IMR-90 (cell line): ENCODE measurements around the gene SIPA1L3. TPM values are rescaled to one million over a fixed set of nuclear protein-coding genes. Genes with fewer than 3 reads are reported as not detected.

Source experiments
- ATAC-seq: fragments of 200-7000 bp; cut with Tn5 transposase; 2 replicates; pipeline ENCODE4 v1.9.1; 2020; ENCODE audit warnings: low read depth, mild to moderate bottlenecking, moderate library complexity
- BruUV-seq: library from RNA; stranded (reverse); fragments of 400-500 nt; replicated peaks from 2 replicates; lab custom pipeline; 2021; lab: Mats Ljungman, UMichigan
- CTCF ChIA-PET: fragments of 300-600 bp; formaldehyde crosslinking; extraction: SDS; loops from one replicate; lab custom pipeline; 2021; ENCODE audit warnings: antibody characterized with exemption; lab: Yijun Ruan, JAX
- POLR2A ChIA-PET: fragments of 300-600 bp; sonication (Branson Sonifier 250); formaldehyde crosslinking; loops from one replicate; lab custom pipeline; 2022; ENCODE audit warnings: antibody characterized with exemption; ENCODE audit not compliant: unreplicated experiment; lab: Charles Lee
- DNase-seq: peaks from one replicate; pipeline ENCODE4 v3.0.0; 2013
- H2AFZ ChIP-seq: replicated peaks from 2 replicates; pipeline ENCODE3; 2013; ENCODE audit warnings: low read length, mild to moderate bottlenecking; ENCODE audit not compliant: poor library complexity
- H2AK5ac ChIP-seq: 2 replicates; pipeline ENCODE4 v1.6.1; 2013; ENCODE audit warnings: low read depth, low read length, inconsistent platforms
- H2AK9ac ChIP-seq: replicated peaks from 2 replicates; pipeline ENCODE3; 2013; ENCODE audit warnings: mild to moderate bottlenecking, low read depth, low read length, moderate library complexity; ENCODE audit not compliant: poor library complexity
- H2BK120ac ChIP-seq: 2 replicates; pipeline ENCODE4 v1.6.1; 2013; ENCODE audit warnings: low read depth, low read length, inconsistent platforms
- H2BK15ac ChIP-seq: 3 replicates; pipeline ENCODE4 v1.6.1; 2013; ENCODE audit warnings: low read depth, low read length, inconsistent platforms
- H2BK20ac ChIP-seq: 2 replicates; pipeline ENCODE4 v1.6.1; 2013; ENCODE audit warnings: low read depth, mild to moderate bottlenecking, inconsistent platforms, low read length, moderate library complexity
- H2BK5ac ChIP-seq: 2 replicates; pipeline ENCODE4 v1.6.1; 2013; ENCODE audit warnings: mild to moderate bottlenecking, low read depth, low read length, inconsistent platforms; ENCODE audit not compliant: poor library complexity, severe bottlenecking
- H3K14ac ChIP-seq: replicated peaks from 2 replicates; pipeline ENCODE4 v1.6.1; 2013; ENCODE audit warnings: low read depth, low read length, inconsistent platforms
- H3K18ac ChIP-seq: 2 replicates; pipeline ENCODE4 v1.6.1; 2013; ENCODE audit warnings: low read depth, low read length, control low read depth
- H3K23ac ChIP-seq: 2 replicates; pipeline ENCODE4 v1.6.1; 2013; ENCODE audit warnings: low read depth, low read length, inconsistent platforms
- H3K27ac ChIP-seq: 2 replicates; pipeline ENCODE4 v1.5.1; 2013; ENCODE audit warnings: mild to moderate bottlenecking, control low read depth, low read length; ENCODE audit not compliant: insufficient read depth
- H3K27me3 ChIP-seq: 2 replicates; pipeline ENCODE4 v1.6.1; 2013; ENCODE audit warnings: low read length; ENCODE audit not compliant: control insufficient read depth, insufficient read depth
- H3K36me3 ChIP-seq: 2 replicates; pipeline ENCODE4 v1.6.1; 2013; ENCODE audit warnings: low read length, mixed read lengths; ENCODE audit not compliant: control insufficient read depth, insufficient read depth
- H3K4ac ChIP-seq: 2 replicates; pipeline ENCODE4 v1.6.1; 2013; ENCODE audit warnings: low read depth, low read length, inconsistent platforms
- H3K4me1 ChIP-seq: 2 replicates; pipeline ENCODE4 v1.6.1; 2013; ENCODE audit warnings: low read length, mixed read lengths; ENCODE audit not compliant: control insufficient read depth, insufficient read depth
- H3K4me2 ChIP-seq: 2 replicates; pipeline ENCODE4 v1.6.1; 2013; ENCODE audit warnings: low read depth, mild to moderate bottlenecking, control low read depth, low read length, moderate library complexity
- H3K4me3 ChIP-seq: 2 replicates; pipeline ENCODE4 v1.5.1; 2013; ENCODE audit warnings: low read depth, mild to moderate bottlenecking, control low read depth, low read length, moderate library complexity; ENCODE audit not compliant: insufficient read depth
- H3K56ac ChIP-seq: 2 replicates; pipeline ENCODE4 v1.6.1; 2013; ENCODE audit warnings: low read length, inconsistent platforms; ENCODE audit not compliant: insufficient read depth; ENCODE audit errors: extremely low read depth
- H3K79me1 ChIP-seq, 2 experiments: 2 replicates each; pipeline ENCODE4 v1.6.1; 2013; ENCODE audit warnings: low read length in 2 of 2, inconsistent platforms in 1 of 2, low read depth in 1 of 2
- H3K9ac ChIP-seq: 2 replicates; pipeline ENCODE4 v1.6.1; 2013; ENCODE audit warnings: low read depth, low read length, control low read depth
- H3K9me1 ChIP-seq: 2 replicates; pipeline ENCODE4 v1.6.1; 2013; ENCODE audit warnings: low read length, inconsistent platforms; ENCODE audit not compliant: insufficient read depth
- H3K9me3 ChIP-seq: 2 replicates; pipeline ENCODE4 v1.6.1; 2013; ENCODE audit warnings: low read length; ENCODE audit not compliant: control insufficient read depth, insufficient read depth
- H4K20me1 ChIP-seq: 2 replicates; pipeline ENCODE4 v1.6.1; 2013; ENCODE audit warnings: low read length, inconsistent platforms; ENCODE audit not compliant: insufficient read depth
- H4K5ac ChIP-seq: 2 replicates; pipeline ENCODE4 v1.6.1; 2013; ENCODE audit warnings: mild to moderate bottlenecking, low read depth, low read length, control low read depth
- H4K8ac ChIP-seq, 2 experiments: 2 replicates each; pipeline ENCODE4 v1.6.1; 2013; ENCODE audit warnings: low read depth in 2 of 2, low read length in 2 of 2, control low read depth in 1 of 2, inconsistent platforms in 1 of 2
- H4K91ac ChIP-seq: 2 replicates; pipeline ENCODE4 v1.6.1; 2013; ENCODE audit warnings: low read depth, low read length, inconsistent platforms; ENCODE audit not compliant: insufficient read depth
- BHLHE40 ChIP-seq: fragments of 150-350 bp; IDR thresholded peaks from 2 replicates; pipeline ENCODE4 v1.6.1; 2016; ENCODE audit warnings: mild to moderate bottlenecking, low read depth, low read length
- CEBPB ChIP-seq: IDR thresholded peaks from 2 replicates; pipeline ENCODE4 v1.6.1; 2012; ENCODE audit warnings: low read depth, low read length, improper control_type of control experiment
- CHD1 ChIP-seq: IDR thresholded peaks from 2 replicates; pipeline ENCODE4 v1.6.1; 2012; ENCODE audit warnings: low read depth, low read length, improper control_type of control experiment
- FOS ChIP-seq: fragments of 150-350 bp; IDR thresholded peaks from 2 replicates; pipeline ENCODE4 v1.6.1; 2016; ENCODE audit warnings: low read depth, low read length
- MAFK ChIP-seq: IDR thresholded peaks from 2 replicates; pipeline ENCODE4 v1.6.1; 2012; ENCODE audit warnings: low read depth, low read length, improper control_type of control experiment
- MAZ ChIP-seq: IDR thresholded peaks from 2 replicates; pipeline ENCODE4 v1.6.1; 2012; ENCODE audit warnings: low read depth, mild to moderate bottlenecking, low read length, improper control_type of control experiment, moderate library complexity, borderline replicate concordance
- MXI1 ChIP-seq: IDR thresholded peaks from 2 replicates; pipeline ENCODE4 v1.6.1; 2012; ENCODE audit warnings: low read depth, mild to moderate bottlenecking, low read length, moderate library complexity, borderline replicate concordance
- NFE2L2 ChIP-seq: fragments of 150-350 bp; IDR thresholded peaks from 2 replicates; pipeline ENCODE4 v1.6.1; 2016; ENCODE audit warnings: low read depth, mild to moderate bottlenecking, low read length
- POLR2A ChIP-seq: IDR thresholded peaks from 2 replicates; pipeline ENCODE4 v1.6.1; 2012; ENCODE audit warnings: mild to moderate bottlenecking, low read depth, low read length
- RAD21 ChIP-seq: IDR thresholded peaks from 2 replicates; pipeline ENCODE4 v1.6.1; 2012; ENCODE audit warnings: low read length, improper control_type of control experiment
- RCOR1 ChIP-seq: IDR thresholded peaks from 2 replicates; pipeline ENCODE4 v1.6.1; 2012; ENCODE audit warnings: mild to moderate bottlenecking, low read length, improper control_type of control experiment; ENCODE audit not compliant: insufficient replicate concordance
- RFX5 ChIP-seq: IDR thresholded peaks from 2 replicates; pipeline ENCODE4 v1.8.0; 2012; ENCODE audit warnings: low read depth, mild to moderate bottlenecking, low read length, moderate library complexity
- SMC3 ChIP-seq: fragments of 150-350 bp; IDR thresholded peaks from 2 replicates; pipeline ENCODE4 v1.6.1; 2016; ENCODE audit warnings: low read depth, mild to moderate bottlenecking, antibody characterized with exemption, low read length, moderate library complexity
- WGBS, 2 experiments: methylation state at CpG; one replicate each; pipeline versions ENCODE4 v1.1.5 to v1.1.7; 2013; ENCODE audit warnings: missing lambda C conversion rate in 2 of 2; ENCODE audit not compliant: insufficient read length in 1 of 2; ENCODE audit errors: extremely low coverage in 2 of 2; 5-methylcytosine and 5-hydroxymethylcytosine counted together
- dilution Hi-C: fragments of 300-500 bp; cut with HindIII; formaldehyde crosslinking; loops from one replicate; pipeline ENCODE4 v1.14.3; 2018; ENCODE audit warnings: low sequenced_read_pairs; ENCODE audit not compliant: unreplicated experiment
- in situ Hi-C: fragments of 300-500 bp; cut with MboI; formaldehyde crosslinking; loops from 3 replicates; pipeline ENCODE4 v1.14.3; 2019; ENCODE audit warnings: low sequenced_read_pairs, inconsistent platforms, mixed read lengths
- intact Hi-C: fragments of 100-400 bp; cut with micrococcal nuclease; formaldehyde crosslinking; loops from 2 replicates; pipeline ENCODE4 v1.10.0; 2022
- polyA plus RNA-seq, 3 experiments: library from polyadenylated mRNA; depleted of rRNA; stranded (reverse); fragments of >200 nt; gene quantifications; 2 replicates each; pipeline ENCODE4 v1.2.3, GENCODE V29; 2012; ENCODE audit warnings: low replicate concordance in 1 of 3
- total RNA-seq: library from RNA; depleted of rRNA; stranded (reverse); fragments of >200 nt; gene quantifications from 2 replicates; pipeline ENCODE4 v1.2.3, GENCODE V29; 2012
- TF ChIP-seq, protein P1 (sequence below): fragments of 150-350 bp; IDR thresholded peaks from 2 replicates; pipeline ENCODE4 v1.6.1; 2017; ENCODE audit warnings: mild to moderate bottlenecking, antibody characterized with exemption, low read length, low read depth
- TF ChIP-seq, protein P2 (sequence below): fragments of 150-350 bp; IDR thresholded peaks from 2 replicates; pipeline ENCODE4 v1.6.1; 2016; ENCODE audit warnings: low read depth, mild to moderate bottlenecking, low read length, moderate library complexity, borderline replicate concordance
- TF ChIP-seq, protein P3 (sequence below): conservative IDR thresholded peaks from 2 replicates; pipeline ENCODE4 v1.5.1; 2012; ENCODE audit warnings: mild to moderate bottlenecking, low read depth, low read length, improper control_type of control experiment

Gene SIPA1L3
- total and polyA plus RNA-seq, 2 of the 4 experiments (the other 2 are of a cell fraction): 4.1 to 9.4 TPM

DNA sequence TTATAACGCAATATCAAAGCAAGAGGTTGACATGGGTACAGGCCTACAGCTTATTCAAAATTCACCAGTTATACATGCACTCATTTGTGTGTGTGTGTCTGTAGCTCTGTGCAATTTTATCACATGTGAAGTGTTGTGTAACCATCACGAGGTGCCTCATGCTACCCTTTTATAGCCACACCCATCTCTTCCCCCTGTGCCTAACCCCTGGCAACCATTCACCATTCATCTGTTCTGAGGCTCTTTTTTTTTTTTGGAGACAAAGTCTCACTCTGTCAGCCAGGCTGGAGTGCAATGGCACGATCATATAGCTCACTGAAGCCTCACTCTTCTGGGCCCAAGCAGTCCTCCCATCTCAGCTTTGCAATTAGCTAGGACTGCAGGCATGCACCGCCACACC lies 238.6 kb downstream of the SIPA1L3 start:
- H3K4me3 ChIP-seq: no peak overlapping the region
- H3K4ac ChIP-seq: no peak overlapping the region
- no peaks in the 10 kb centered on the region for H3K4me1 ChIP-seq
- DNase-seq (no peak), ATAC-seq (no peak)
- no peak overlapping the region for H3K27ac ChIP-seq
- no peaks in the 10 kb centered on the region for H3K9me3 ChIP-seq
- no peak overlapping the region for H4K91ac ChIP-seq
- H4K20me1 ChIP-seq: peaks cover 3% of the 10 kb centered on the region; the same call in 1 of the 2 replicates
- no peak overlapping the region for H3K18ac ChIP-seq
- no TSS peak for BruUV-seq
- no peak overlapping the region for H2AFZ ChIP-seq
- CTCF ChIA-PET: no interaction called here
- no peak overlapping the region for H4K8ac ChIP-seq
- H3K9ac ChIP-seq: no peak overlapping the region
- dilution Hi-C loops: no loop called here
- H3K27me3 ChIP-seq: no peaks in the 10 kb centered on the region
- in situ Hi-C loops: no loop called here
- peaks cover 5 to 20% of the 10 kb centered on the region in 2 experiments; a peak in 3 of 4 replicates for H3K79me1 ChIP-seq
- H3K4me2 ChIP-seq: no peak overlapping the region
- no peak overlapping the region for H3K56ac ChIP-seq
- WGBS, 2 experiments: 86% methylated on average over 1 of the region's 4 CpGs; no CpG with 5 or more reads in 1 of the 2 experiments
- intact Hi-C loops: no loop called here
- H4K5ac ChIP-seq: no peak overlapping the region
- H2BK20ac ChIP-seq: no peak overlapping the region
- H2BK5ac ChIP-seq: no peak overlapping the region
- no peak for TF ChIP-seq CEBPB
- no peak for TF ChIP-seq MXI1
- no peak for TF ChIP-seq MAZ
- TF ChIP-seq SMC3: no peak
- TF ChIP-seq, protein P1, sequence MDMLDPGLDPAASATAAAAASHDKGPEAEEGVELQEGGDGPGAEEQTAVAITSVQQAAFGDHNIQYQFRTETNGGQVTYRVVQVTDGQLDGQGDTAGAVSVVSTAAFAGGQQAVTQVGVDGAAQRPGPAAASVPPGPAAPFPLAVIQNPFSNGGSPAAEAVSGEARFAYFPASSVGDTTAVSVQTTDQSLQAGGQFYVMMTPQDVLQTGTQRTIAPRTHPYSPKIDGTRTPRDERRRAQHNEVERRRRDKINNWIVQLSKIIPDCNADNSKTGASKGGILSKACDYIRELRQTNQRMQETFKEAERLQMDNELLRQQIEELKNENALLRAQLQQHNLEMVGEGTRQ: no peak
- TF ChIP-seq, protein P2, sequence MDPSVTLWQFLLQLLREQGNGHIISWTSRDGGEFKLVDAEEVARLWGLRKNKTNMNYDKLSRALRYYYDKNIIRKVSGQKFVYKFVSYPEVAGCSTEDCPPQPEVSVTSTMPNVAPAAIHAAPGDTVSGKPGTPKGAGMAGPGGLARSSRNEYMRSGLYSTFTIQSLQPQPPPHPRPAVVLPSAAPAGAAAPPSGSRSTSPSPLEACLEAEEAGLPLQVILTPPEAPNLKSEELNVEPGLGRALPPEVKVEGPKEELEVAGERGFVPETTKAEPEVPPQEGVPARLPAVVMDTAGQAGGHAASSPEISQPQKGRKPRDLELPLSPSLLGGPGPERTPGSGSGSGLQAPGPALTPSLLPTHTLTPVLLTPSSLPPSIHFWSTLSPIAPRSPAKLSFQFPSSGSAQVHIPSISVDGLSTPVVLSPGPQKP: no peak
- no peak for TF ChIP-seq BHLHE40
- no peak for TF ChIP-seq CHD1
- no peak for TF ChIP-seq RCOR1
- no peak for TF ChIP-seq FOS
- no peak for TF ChIP-seq RAD21
- TF ChIP-seq MAFK: no peak
- no peak for TF ChIP-seq POLR2A
- TF ChIP-seq RFX5: no peak
- TF ChIP-seq, protein P3, sequence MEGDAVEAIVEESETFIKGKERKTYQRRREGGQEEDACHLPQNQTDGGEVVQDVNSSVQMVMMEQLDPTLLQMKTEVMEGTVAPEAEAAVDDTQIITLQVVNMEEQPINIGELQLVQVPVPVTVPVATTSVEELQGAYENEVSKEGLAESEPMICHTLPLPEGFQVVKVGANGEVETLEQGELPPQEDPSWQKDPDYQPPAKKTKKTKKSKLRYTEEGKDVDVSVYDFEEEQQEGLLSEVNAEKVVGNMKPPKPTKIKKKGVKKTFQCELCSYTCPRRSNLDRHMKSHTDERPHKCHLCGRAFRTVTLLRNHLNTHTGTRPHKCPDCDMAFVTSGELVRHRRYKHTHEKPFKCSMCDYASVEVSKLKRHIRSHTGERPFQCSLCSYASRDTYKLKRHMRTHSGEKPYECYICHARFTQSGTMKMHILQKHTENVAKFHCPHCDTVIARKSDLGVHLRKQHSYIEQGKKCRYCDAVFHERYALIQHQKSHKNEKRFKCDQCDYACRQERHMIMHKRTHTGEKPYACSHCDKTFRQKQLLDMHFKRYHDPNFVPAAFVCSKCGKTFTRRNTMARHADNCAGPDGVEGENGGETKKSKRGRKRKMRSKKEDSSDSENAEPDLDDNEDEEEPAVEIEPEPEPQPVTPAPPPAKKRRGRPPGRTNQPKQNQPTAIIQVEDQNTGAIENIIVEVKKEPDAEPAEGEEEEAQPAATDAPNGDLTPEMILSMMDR: no peak
- no peak for TF ChIP-seq NFE2L2
- POLR2A ChIA-PET: no interaction called here
- no peak overlapping the region for H2BK120ac ChIP-seq
- H3K36me3 ChIP-seq: peaks cover 9% of the 10 kb centered on the region
- no peak overlapping the region for H3K14ac ChIP-seq
- no peak overlapping the region for H3K23ac ChIP-seq
- H2BK15ac ChIP-seq: no peak overlapping the region
- no peak overlapping the region for H2AK5ac ChIP-seq
- peaks cover 11% of the 10 kb centered on the region for H3K9me1 ChIP-seq
- no peak overlapping the region for H2AK9ac ChIP-seq
